ENCODE measurements around the gene PRDX5. TPM values are rescaled to one million over a fixed set of nuclear protein-coding genes. Genes with fewer than 3 reads are reported as not detected.

PRDX5 gene
- total RNA-seq, 1 donor from 2014 or later, result 73.6 TPM

GRCh38 chr11:64342869-64343745, 25.2 kb downstream of the PRDX5 start:
- Mint-ChIP-seq H3K9me3 (no peaks in the 10 kb centered on the region), H3K27ac (no peak overlapping the region), H3K4me1 (peaks cover 45% of the 10 kb centered on the region), H3K4me3 (no peak overlapping the region), H3K27me3 (no peaks in the 10 kb centered on the region), H3K36me3 (ENCODE audit: low read depth) (peaks cover 44% of the 10 kb centered on the region)
- no peak for TF ChIP-seq CTCF (IDR thresholded peaks at IDR 0.05)
- intact Hi-C loops (cut with micrococcal nuclease), result loop anchor here (1.0 kb wide), 1 partner anchor 98 kb away; no protein-coding TSS in a partner anchor
- ChIA-PET POLR2A (interaction anchor here (0.6 to 5.3 kb wide), 9 partner anchors 8 to 918 kb away, joined by 3 to 94 read pairs (median 5); partner anchors contain the start of genes PRDX5, RPS6KA4 and TRMT112), CTCF (interaction anchor here (0.7 to 9.2 kb wide), 7 partner anchors 11 to 139 kb away, joined by 3 to 69 read pairs (median 4); partner anchors contain the start of genes PRDX5 and TRMT112)
- DNase-seq (no peak), ATAC-seq (ENCODE audit: low read depth) (no peak)

- H3K27ac Mint-ChIP-seq, result no peak overlapping the region
- peaks cover 41% of the 10 kb centered on the region for H3K4me1 Mint-ChIP-seq
- H3K27me3 Mint-ChIP-seq, result no peaks in the 10 kb centered on the region
- DNase-seq (no peak), ATAC-seq (ENCODE audit: low read depth) (no peak)
- no peak for TF ChIP-seq CTCF (IDR thresholded peaks at IDR 0.05)
- POLR2A ChIA-PET, result interaction anchor here (0.9 to 2.4 kb wide), 5 partner anchors 9 to 39 kb away, joined by 3 to 8 read pairs (median 3); partner anchors contain the start of genes ESRRA, PRDX5 and TRMT112
- peaks cover 48% of the 10 kb centered on the region for H3K36me3 Mint-ChIP-seq (ENCODE audit: low read depth)
- intact Hi-C loops (cut with micrococcal nuclease), result no loop called here
- H3K9me3 Mint-ChIP-seq, result no peaks in the 10 kb centered on the region
- CTCF ChIA-PET, result interaction anchor here (3.4 to 9.2 kb wide), 2 partner anchors 11 to 27 kb away, joined by 19 to 69 read pairs; partner anchors contain the start of genes PRDX5 and TRMT112
- H3K4me3 Mint-ChIP-seq, result no peak overlapping the region
These were observed 26.0 kb downstream of the PRDX5 start for GRCh38 chr11:64343767-64344559.

GRCh38 chr11:64344787-64345186, 26.9 kb downstream of the PRDX5 start:
- ATAC-seq (ENCODE audit: low read depth), result no peak
- Mint-ChIP-seq H3K9me3 (no peaks in the 10 kb centered on the region), H3K4me3 (no peak overlapping the region), H3K27me3 (no peaks in the 10 kb centered on the region), H3K4me1 (peaks cover 32% of the 10 kb centered on the region), H3K27ac (no peak overlapping the region), H3K36me3 (ENCODE audit: low read depth) (peaks cover 55% of the 10 kb centered on the region)
- POLR2A ChIA-PET, result interaction anchor here (0.9 to 2.4 kb wide), 4 partner anchors 8 to 39 kb away, joined by 3 to 8 read pairs (median 3); partner anchors contain the start of genes ESRRA, PRDX5 and TRMT112
- intact Hi-C loops (cut with micrococcal nuclease), result no loop called here
- no peak for DNase-seq
- TF ChIP-seq CTCF (IDR thresholded peaks at IDR 0.05), result no peak
- CTCF ChIA-PET, result interaction anchor here (9.2 kb wide), 1 partner anchor 28 kb away, joined by 69 read pairs; the partner anchor contains the start of genes PRDX5 and TRMT112

- CTCF ChIA-PET, result no interaction called here
These were observed 29.4 kb downstream of the PRDX5 start for GRCh38 chr11:64347193-64347867.

More at GRCh38 chr11:64347193-64347867, 29.4 kb downstream of the PRDX5 start:
- DNase-seq (no peak), ATAC-seq (ENCODE audit: low read depth) (no peak)
- no peaks in the 10 kb centered on the region for H3K27me3 Mint-ChIP-seq
- POLR2A ChIA-PET, result no interaction called here
- H3K36me3 Mint-ChIP-seq (ENCODE audit: low read depth), result peaks cover 48% of the 10 kb centered on the region
- no peak for TF ChIP-seq CTCF (IDR thresholded peaks at IDR 0.05)
- H3K4me1 Mint-ChIP-seq, result peaks cover 7% of the 10 kb centered on the region
- no peak overlapping the region for H3K4me3 Mint-ChIP-seq
- intact Hi-C loops (cut with micrococcal nuclease), result no loop called here
- no peaks in the 10 kb centered on the region for H3K9me3 Mint-ChIP-seq
- no peak overlapping the region for H3K27ac Mint-ChIP-seq
